Measurements from ENCODE around the gene UNC13A.

DNA sequence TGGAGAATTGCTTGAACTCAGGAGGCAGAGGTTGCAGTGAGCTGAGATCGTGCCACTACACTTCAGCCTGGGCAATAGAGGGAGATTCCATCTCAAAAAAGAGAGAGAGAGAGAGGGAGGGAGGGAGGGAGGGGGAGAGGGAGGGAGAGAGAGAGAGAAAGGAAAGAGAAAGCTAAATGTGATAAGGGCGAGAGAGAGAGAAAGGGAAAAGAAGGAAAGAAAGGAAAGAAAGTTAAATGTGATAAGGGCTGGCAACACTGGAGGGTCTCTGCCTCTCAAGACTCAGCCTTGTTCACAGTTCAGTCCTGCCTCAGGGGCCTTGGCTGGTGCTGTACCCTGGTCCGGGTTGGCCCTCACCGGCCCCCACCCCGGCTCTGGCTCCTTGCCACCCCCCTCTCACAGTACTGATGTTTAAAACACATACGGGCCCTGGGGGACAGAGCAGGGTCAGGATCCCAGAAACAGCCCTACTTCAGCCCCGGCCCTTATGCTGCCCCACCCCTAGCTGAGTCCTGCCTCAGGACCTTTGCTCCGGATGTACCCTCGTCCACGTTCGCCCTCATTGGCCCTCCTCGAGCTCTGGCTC lies 34.6 kb upstream of the UNC13A start:
- TF ChIP-seq, protein P1, sequence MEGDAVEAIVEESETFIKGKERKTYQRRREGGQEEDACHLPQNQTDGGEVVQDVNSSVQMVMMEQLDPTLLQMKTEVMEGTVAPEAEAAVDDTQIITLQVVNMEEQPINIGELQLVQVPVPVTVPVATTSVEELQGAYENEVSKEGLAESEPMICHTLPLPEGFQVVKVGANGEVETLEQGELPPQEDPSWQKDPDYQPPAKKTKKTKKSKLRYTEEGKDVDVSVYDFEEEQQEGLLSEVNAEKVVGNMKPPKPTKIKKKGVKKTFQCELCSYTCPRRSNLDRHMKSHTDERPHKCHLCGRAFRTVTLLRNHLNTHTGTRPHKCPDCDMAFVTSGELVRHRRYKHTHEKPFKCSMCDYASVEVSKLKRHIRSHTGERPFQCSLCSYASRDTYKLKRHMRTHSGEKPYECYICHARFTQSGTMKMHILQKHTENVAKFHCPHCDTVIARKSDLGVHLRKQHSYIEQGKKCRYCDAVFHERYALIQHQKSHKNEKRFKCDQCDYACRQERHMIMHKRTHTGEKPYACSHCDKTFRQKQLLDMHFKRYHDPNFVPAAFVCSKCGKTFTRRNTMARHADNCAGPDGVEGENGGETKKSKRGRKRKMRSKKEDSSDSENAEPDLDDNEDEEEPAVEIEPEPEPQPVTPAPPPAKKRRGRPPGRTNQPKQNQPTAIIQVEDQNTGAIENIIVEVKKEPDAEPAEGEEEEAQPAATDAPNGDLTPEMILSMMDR (IDR thresholded peaks at IDR 0.05) = no peak
- no peak for TF ChIP-seq ZFX (IDR thresholded peaks at IDR 0.05; ENCODE audit: borderline replicate concordance)

Measured in 22Rv1 (cell line).